ENCODE results near the gene LDB3.

LDB3 gene

DNA sequence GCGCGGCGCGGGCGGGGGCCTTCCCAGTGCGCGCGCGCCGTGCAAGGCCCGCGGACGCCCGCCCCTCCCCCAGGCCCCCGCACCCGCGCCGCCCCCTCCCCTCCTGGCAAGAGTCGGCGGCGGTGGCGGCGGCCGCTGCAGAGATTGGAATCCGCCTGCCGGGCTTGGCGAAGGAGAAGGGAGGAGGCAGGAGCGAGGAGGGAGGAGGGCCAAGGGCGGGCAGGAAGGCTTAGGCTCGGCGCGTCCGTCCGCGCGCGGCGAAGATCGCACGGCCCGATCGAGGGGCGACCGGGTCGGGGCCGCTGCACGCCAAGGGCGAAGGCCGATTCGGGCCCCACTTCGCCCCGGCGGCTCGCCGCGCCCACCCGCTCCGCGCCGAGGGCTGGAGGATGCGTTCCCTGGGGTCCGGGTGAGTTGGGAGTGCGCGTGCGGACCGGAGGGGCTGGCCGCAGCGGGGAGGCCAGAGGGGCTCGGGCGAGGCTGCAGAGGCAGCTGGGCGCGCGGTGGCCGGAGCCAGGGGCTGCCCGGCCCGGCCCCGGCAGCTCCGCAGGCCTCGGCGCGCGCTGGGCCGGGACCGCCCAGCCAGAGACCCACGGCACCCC, 88.3 kb downstream of the LDB3 start, which contains the start of gene BMPR1A:
BMPR1A (plus strand) TSS at position 109 of the 602 bp plus-strand sequence. CDS start 119,400 bp downstream, outside the sequence.
- Histone ChIP-seq H3K36me3 (ENCODE audit: insufficient read depth, low read length) (no peaks in the 10 kb centered on the region), H3K4me3 (ENCODE audit: low read depth in 1 of 2, low read length in 2 of 2) (peak within 1 kb of the TSS; percentile 38 to 71; a peak in 3 of 4 replicates), H3K4me1 (ENCODE audit: insufficient read depth, low read length) (peaks cover 28% of the 10 kb centered on the region), H3K9me3 (ENCODE audit: insufficient read depth, low read length, severe bottlenecking) (no peaks in the 10 kb centered on the region), H3K4me2 (ENCODE audit: insufficient read depth, low read length) (peak within 1 kb of the TSS; percentile 79), H3K27ac (ENCODE audit: low read length) (peak within 1 kb of the TSS; percentile 51; the same call in 1 of the 2 replicates), H3K9ac (ENCODE audit: low read depth, low read length) (peak within 1 kb of the TSS; percentile 74), H3K79me2 (ENCODE audit: insufficient read depth, low read length) (peaks cover 42% of the 10 kb centered on the region), H2AFZ (ENCODE audit: low read depth, low read length) (peak within 1 kb of the TSS; percentile 90), H4K20me1 (ENCODE audit: insufficient read depth, low read length) (0 out of 2 replicates have a peak, but pooled peaks cover 3% of the 10 kb centered on the region), H3K27me3 (ENCODE audit: insufficient read depth, low read length, poor library complexity) (no peaks in the 10 kb centered on the region)
- no peak for DNase-seq
- ATAC-seq (ENCODE audit: insufficient read depth, low read depth), result no peak; the same call in 1 of the 3 replicates
- TF ChIP-seq, protein P1, sequence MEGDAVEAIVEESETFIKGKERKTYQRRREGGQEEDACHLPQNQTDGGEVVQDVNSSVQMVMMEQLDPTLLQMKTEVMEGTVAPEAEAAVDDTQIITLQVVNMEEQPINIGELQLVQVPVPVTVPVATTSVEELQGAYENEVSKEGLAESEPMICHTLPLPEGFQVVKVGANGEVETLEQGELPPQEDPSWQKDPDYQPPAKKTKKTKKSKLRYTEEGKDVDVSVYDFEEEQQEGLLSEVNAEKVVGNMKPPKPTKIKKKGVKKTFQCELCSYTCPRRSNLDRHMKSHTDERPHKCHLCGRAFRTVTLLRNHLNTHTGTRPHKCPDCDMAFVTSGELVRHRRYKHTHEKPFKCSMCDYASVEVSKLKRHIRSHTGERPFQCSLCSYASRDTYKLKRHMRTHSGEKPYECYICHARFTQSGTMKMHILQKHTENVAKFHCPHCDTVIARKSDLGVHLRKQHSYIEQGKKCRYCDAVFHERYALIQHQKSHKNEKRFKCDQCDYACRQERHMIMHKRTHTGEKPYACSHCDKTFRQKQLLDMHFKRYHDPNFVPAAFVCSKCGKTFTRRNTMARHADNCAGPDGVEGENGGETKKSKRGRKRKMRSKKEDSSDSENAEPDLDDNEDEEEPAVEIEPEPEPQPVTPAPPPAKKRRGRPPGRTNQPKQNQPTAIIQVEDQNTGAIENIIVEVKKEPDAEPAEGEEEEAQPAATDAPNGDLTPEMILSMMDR (IDR thresholded peaks at IDR 0.05; ENCODE audit: borderline replicate concordance, extremely low read depth, low read length, poor library complexity, severe bottlenecking), result no peak
- no peak for TF ChIP-seq EZH2 (IDR thresholded peaks at IDR 0.05; ENCODE audit: borderline replicate concordance, low read depth, low read length, severe bottlenecking)

DNA sequence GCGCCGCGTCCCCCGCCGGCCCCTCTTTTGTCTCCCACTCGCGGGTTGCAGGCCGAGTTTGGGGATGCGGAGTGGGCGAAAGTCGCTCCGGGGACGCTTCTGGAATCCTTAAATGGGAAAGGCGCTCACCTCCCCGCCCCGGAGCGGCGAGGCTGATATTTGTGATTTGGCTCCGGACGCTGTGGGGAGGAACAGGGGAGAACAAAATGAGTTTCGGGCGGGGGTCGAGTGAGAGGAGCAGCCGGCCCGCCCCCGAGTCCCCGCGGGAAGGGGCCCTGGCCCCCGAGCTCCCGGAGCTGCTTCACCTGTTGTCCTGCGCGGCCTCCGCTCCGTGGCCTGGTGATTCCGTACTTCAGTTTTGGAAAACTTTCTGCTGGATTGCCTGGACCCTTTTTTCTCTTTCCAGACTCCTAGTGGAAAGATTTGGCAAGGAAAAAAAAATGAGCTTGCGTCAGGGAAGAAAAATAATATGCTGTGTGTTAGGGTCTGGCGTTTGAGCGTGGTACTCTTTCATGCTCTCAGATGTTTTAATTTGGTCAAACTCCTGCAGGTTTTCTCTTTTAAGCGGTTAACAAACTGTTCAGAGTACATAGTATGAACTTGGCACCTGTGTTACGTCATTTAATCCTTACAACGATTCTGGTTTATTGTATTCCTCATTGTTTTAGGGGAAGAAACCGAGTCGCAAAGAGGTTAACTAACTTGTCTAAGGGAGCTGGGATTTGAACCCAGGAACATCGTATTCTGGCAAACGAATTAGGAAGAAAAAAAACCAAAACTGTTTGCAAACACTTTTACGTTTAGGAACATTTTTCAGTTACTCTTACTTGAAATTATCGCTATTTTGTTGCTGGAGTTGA, 89.0 kb downstream of the LDB3 start:
- peak overlapping the region; percentile 55 for H3K4me2 ChIP-seq (ENCODE audit: insufficient read depth, low read length)

DNA sequence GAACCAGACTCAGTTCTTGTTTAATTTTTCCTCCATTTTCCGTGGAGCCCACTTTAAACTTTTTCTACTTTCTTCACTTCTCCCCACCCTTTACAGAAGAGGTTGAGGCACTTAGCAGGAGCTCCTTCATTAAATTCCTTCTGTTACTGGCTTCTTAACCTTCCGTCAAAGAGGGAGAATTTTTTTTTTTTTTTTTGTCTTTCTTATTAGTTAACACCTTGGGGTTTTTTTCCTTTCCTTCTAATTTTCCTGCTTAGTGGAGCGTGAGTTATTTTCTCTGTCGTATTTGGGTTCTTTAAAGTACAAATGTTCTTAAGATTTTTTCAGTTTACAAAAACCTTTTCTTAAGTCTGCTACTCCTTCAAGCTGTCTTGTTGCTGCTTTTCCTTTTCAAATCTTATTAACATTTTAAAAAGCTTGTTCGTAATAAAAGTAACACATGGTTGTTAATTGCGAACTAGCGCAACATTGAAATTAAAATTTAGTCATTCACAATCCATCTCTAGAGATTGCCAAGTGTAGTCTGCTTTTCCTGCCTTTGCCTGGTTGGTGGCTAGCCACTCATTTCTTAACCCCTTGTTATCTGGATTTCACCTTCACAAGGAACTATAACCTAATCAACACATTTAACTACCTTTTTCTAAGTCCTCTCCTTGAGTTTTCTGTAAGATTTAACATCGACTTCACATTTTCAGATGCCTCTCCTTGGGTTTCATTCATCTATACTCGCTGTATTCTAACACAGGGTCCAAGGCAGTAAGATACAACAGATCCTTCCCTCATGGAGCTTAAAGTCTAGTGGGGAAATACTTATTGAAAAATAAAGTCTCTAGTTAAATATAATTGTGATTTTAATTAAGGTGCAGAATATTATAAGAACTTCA, 90.1 kb downstream of the LDB3 start:
- no peak for DNase-seq
- Histone ChIP-seq H3K4me1 (ENCODE audit: insufficient read depth, low read length) (peaks cover 28% of the 10 kb centered on the region), H3K27ac (ENCODE audit: low read length) (no peak overlapping the region), H3K9me3 (ENCODE audit: insufficient read depth, low read length, severe bottlenecking) (no peaks in the 10 kb centered on the region), H3K4me2 (ENCODE audit: insufficient read depth, low read length) (peak overlapping the region; percentile 55), H3K36me3 (ENCODE audit: insufficient read depth, low read length) (no peaks in the 10 kb centered on the region), H4K20me1 (ENCODE audit: insufficient read depth, low read length) (0 out of 2 replicates have a peak, but pooled peaks cover 7% of the 10 kb centered on the region), H3K9ac (ENCODE audit: low read depth, low read length) (peak overlapping the region; percentile 74; the same call in 1 of the 2 replicates), H3K79me2 (ENCODE audit: insufficient read depth, low read length) (peaks cover 54% of the 10 kb centered on the region), H3K4me3 (ENCODE audit: low read depth in 1 of 2, low read length in 2 of 2) (peak overlapping the region; percentile 38 to 71; a peak in 2 of 4 replicates), H3K27me3 (ENCODE audit: insufficient read depth, low read length, poor library complexity) (no peaks in the 10 kb centered on the region), H2AFZ (ENCODE audit: low read depth, low read length) (no peak overlapping the region)
- TF ChIP-seq, protein P1 (IDR thresholded peaks at IDR 0.05; ENCODE audit: borderline replicate concordance, extremely low read depth, low read length, poor library complexity, severe bottlenecking), result no peak
- ATAC-seq (ENCODE audit: insufficient read depth, low read depth), result no peak

More for the DNA sequence above, 89.0 kb downstream of the LDB3 start:
- Histone ChIP-seq H3K79me2 (ENCODE audit: insufficient read depth, low read length) (peaks cover 49% of the 10 kb centered on the region), H3K4me3 (ENCODE audit: low read depth in 1 of 2, low read length in 2 of 2) (peak overlapping the region; percentile 38 to 71; a peak in 3 of 4 replicates), H3K9ac (ENCODE audit: low read depth, low read length) (peak overlapping the region; percentile 74), H4K20me1 (ENCODE audit: insufficient read depth, low read length) (0 out of 2 replicates have a peak, but pooled peaks cover 7% of the 10 kb centered on the region), H3K27ac (ENCODE audit: low read length) (peak overlapping the region; percentile 46; the same call in 1 of the 2 replicates), H2AFZ (ENCODE audit: low read depth, low read length) (peak overlapping the region; percentile 73), H3K4me1 (ENCODE audit: insufficient read depth, low read length) (peaks cover 28% of the 10 kb centered on the region), H3K36me3 (ENCODE audit: insufficient read depth, low read length) (no peaks in the 10 kb centered on the region), H3K27me3 (ENCODE audit: insufficient read depth, low read length, poor library complexity) (no peaks in the 10 kb centered on the region), H3K9me3 (ENCODE audit: insufficient read depth, low read length, severe bottlenecking) (no peaks in the 10 kb centered on the region)
- peak; percentile 20; the same call in 2 of the 3 replicates for ATAC-seq (ENCODE audit: insufficient read depth, low read depth)
- peak; percentile 26 for DNase-seq
- TF ChIP-seq, protein P1 (IDR thresholded peaks at IDR 0.05; ENCODE audit: borderline replicate concordance, extremely low read depth, low read length, poor library complexity, severe bottlenecking), result peak; percentile 1
- no peak for TF ChIP-seq EZH2 (IDR thresholded peaks at IDR 0.05; ENCODE audit: borderline replicate concordance, low read depth, low read length, severe bottlenecking)
